DMS153 (cell line): ENCODE data around the gene VPS8.

Source experiments
- DNase-seq: peaks from one replicate; lab custom pipeline; 2025; lab: John Stamatoyannopoulos, UW

The VPS8 gene

GRCh38 chr3:185090811-185091210 lies 278.8 kb downstream of the VPS8 start:
- DNase-seq: no peak

GRCh38 chr3:185093116-185093515 lies 281.1 kb downstream of the VPS8 start:
- no peak for DNase-seq

- DNase-seq: no peak
Measured at GRCh38 chr3:185094697-185095096, 282.7 kb downstream of the VPS8 start.
